ENCODE data around the gene ADAT2.

Gene ADAT2

GRCh38 chr6:143401636-143402370, 48.7 kb downstream of the ADAT2 start:
- H3K79me2 ChIP-seq (ENCODE audit: insufficient read depth, low read depth) = no peaks in the 10 kb centered on the region
- H3K4me2 ChIP-seq = no peak overlapping the region

GRCh38 chr6:143401068-143401446, 49.4 kb downstream of the ADAT2 start:
- Histone ChIP-seq H3K27ac (no peak overlapping the region), H3K4me1 (ENCODE audit: low read depth, poor library complexity, severe bottlenecking) (no peaks in the 10 kb centered on the region), H3K4me2 (no peak overlapping the region), H3K79me2 (ENCODE audit: insufficient read depth, low read depth) (no peaks in the 10 kb centered on the region), H3K9ac (no peak overlapping the region), H2AFZ (ENCODE audit: low read depth) (no peak overlapping the region), H3K36me3 (ENCODE audit: insufficient read depth) (no peaks in the 10 kb centered on the region), H3K4me3 (IDR thresholded peaks at IDR 0.05; ENCODE audit: insufficient read depth, low read depth, low read length) (no peak overlapping the region), H4K20me1 (ENCODE audit: insufficient read depth) (no peaks in the 10 kb centered on the region), H3K27me3 (ENCODE audit: insufficient read depth, low read depth) (no peaks in the 10 kb centered on the region)
- TF ChIP-seq CTCF (conservative IDR thresholded peaks at IDR 0.05; ENCODE audit: low read depth, low read length) = no peak

More at GRCh38 chr6:143401636-143402370, 48.7 kb downstream of the ADAT2 start:
- Histone ChIP-seq H3K4me1 (ENCODE audit: low read depth, poor library complexity, severe bottlenecking) (no peaks in the 10 kb centered on the region), H3K27ac (no peak overlapping the region), H2AFZ (ENCODE audit: low read depth) (no peak overlapping the region), H3K4me3 (IDR thresholded peaks at IDR 0.05; ENCODE audit: insufficient read depth, low read depth, low read length) (no peak overlapping the region), H3K36me3 (ENCODE audit: insufficient read depth) (no peaks in the 10 kb centered on the region), H3K9ac (no peak overlapping the region), H3K27me3 (ENCODE audit: insufficient read depth, low read depth) (no peaks in the 10 kb centered on the region), H4K20me1 (ENCODE audit: insufficient read depth) (no peaks in the 10 kb centered on the region)
- TF ChIP-seq CTCF (conservative IDR thresholded peaks at IDR 0.05; ENCODE audit: low read depth, low read length) = no peak

GRCh38 chr6:143400258-143401067, 50.0 kb downstream of the ADAT2 start:
- Histone ChIP-seq H3K4me1 (ENCODE audit: low read depth, poor library complexity, severe bottlenecking) (no peaks in the 10 kb centered on the region), H3K9ac (no peak overlapping the region), H3K27me3 (ENCODE audit: insufficient read depth, low read depth) (no peaks in the 10 kb centered on the region), H4K20me1 (ENCODE audit: insufficient read depth) (no peaks in the 10 kb centered on the region), H3K36me3 (ENCODE audit: insufficient read depth) (no peaks in the 10 kb centered on the region), H3K4me2 (no peak overlapping the region), H3K79me2 (ENCODE audit: insufficient read depth, low read depth) (no peaks in the 10 kb centered on the region), H3K27ac (no peak overlapping the region), H3K4me3 (IDR thresholded peaks at IDR 0.05; ENCODE audit: insufficient read depth, low read depth, low read length) (no peak overlapping the region), H2AFZ (ENCODE audit: low read depth) (no peak overlapping the region)
- TF ChIP-seq CTCF (conservative IDR thresholded peaks at IDR 0.05; ENCODE audit: low read depth, low read length) = no peak

GRCh38 chr6:143399775-143400174, 50.7 kb downstream of the ADAT2 start:
- Histone ChIP-seq H2AFZ (ENCODE audit: low read depth) (no peak overlapping the region), H3K36me3 (ENCODE audit: insufficient read depth) (no peaks in the 10 kb centered on the region), H3K79me2 (ENCODE audit: insufficient read depth, low read depth) (no peaks in the 10 kb centered on the region), H3K4me2 (no peak overlapping the region), H3K27me3 (ENCODE audit: insufficient read depth, low read depth) (no peaks in the 10 kb centered on the region), H3K9ac (no peak overlapping the region), H3K27ac (no peak overlapping the region), H3K4me1 (ENCODE audit: low read depth, poor library complexity, severe bottlenecking) (no peaks in the 10 kb centered on the region), H4K20me1 (ENCODE audit: insufficient read depth) (no peaks in the 10 kb centered on the region), H3K4me3 (IDR thresholded peaks at IDR 0.05; ENCODE audit: insufficient read depth, low read depth, low read length) (no peak overlapping the region)
- no peak for TF ChIP-seq CTCF (conservative IDR thresholded peaks at IDR 0.05; ENCODE audit: low read depth, low read length)
